ENCODE results near the gene RHNO1. TPM values are rescaled to one million over a fixed set of nuclear protein-coding genes. Genes with fewer than 3 reads are reported as not detected.

The RHNO1 gene
- total RNA-seq, 1 experiment from 2014 or later: 60.9 TPM

- peak overlapping the region; percentile 99 for H3K27ac ChIP-seq
- no peak for DNase-seq
- peak overlapping the region; percentile 97 for H3K4me3 ChIP-seq
- H3K9me3 ChIP-seq (replicated peaks): no peaks in the 10 kb centered on the region
- peaks cover 27% of the 10 kb centered on the region for H3K36me3 ChIP-seq
- peaks cover 6% of the 10 kb centered on the region for H3K4me1 ChIP-seq
- H3K27me3 ChIP-seq: no peaks in the 10 kb centered on the region
Observed at GRCh38 chr12:2877953-2878732, 1.1 kb downstream of the RHNO1 start.

GRCh38 chr12:2879853-2880252 is 2.8 kb downstream of the RHNO1 start:
- Histone ChIP-seq H3K27me3 (no peaks in the 10 kb centered on the region), H3K4me1 (peaks cover 6% of the 10 kb centered on the region), H3K4me3 (no peak overlapping the region), H3K27ac (no peak overlapping the region), H3K9me3 (replicated peaks) (no peaks in the 10 kb centered on the region), H3K36me3 (peaks cover 13% of the 10 kb centered on the region)
- no peak for DNase-seq

- Histone ChIP-seq H3K4me1 (peaks cover 6% of the 10 kb centered on the region), H3K27ac (no peak overlapping the region), H3K27me3 (no peaks in the 10 kb centered on the region), H3K36me3 (peaks cover 9% of the 10 kb centered on the region), H3K9me3 (replicated peaks) (no peaks in the 10 kb centered on the region), H3K4me3 (no peak overlapping the region)
- no peak for DNase-seq
Observed at GRCh38 chr12:2884810-2885209, 7.8 kb downstream of the RHNO1 start.

- Histone ChIP-seq H3K4me1 (peaks cover 10% of the 10 kb centered on the region), H3K27ac (no peak overlapping the region), H3K9me3 (replicated peaks) (no peaks in the 10 kb centered on the region), H3K4me3 (no peak overlapping the region), H3K27me3 (no peaks in the 10 kb centered on the region), H3K36me3 (peaks cover 8% of the 10 kb centered on the region)
- DNase-seq: no peak
Observed at GRCh38 chr12:2886768-2887450, 9.9 kb downstream of the RHNO1 start.

DNA sequence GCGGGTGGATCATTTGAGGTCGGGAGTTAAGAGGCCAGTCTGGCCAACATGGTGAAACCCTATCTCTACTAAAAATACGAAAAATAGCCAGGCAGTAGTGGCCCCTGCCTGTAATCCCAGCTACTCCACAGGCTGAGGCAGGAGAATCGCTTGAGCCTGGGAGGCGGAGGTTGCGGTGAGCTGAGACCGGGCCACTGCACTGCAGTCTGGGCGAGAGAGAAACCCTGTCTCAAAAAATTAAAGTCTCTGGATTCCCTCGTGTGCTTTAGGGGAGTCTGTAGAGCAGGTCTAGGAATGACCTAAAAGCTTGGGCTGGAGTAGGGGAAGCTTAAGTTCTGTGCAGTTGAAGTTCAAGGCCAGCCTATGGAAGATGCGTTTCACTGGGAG is 13.0 kb downstream of the RHNO1 start:
- DNase-seq: no peak
- H3K4me1 ChIP-seq: peaks cover 10% of the 10 kb centered on the region
- H3K36me3 ChIP-seq: peaks cover 8% of the 10 kb centered on the region
- H3K4me3 ChIP-seq: peak overlapping the region; percentile 77
- peak overlapping the region; percentile 79 for H3K27ac ChIP-seq
- H3K9me3 ChIP-seq (replicated peaks): no peaks in the 10 kb centered on the region
- no peaks in the 10 kb centered on the region for H3K27me3 ChIP-seq

DNA sequence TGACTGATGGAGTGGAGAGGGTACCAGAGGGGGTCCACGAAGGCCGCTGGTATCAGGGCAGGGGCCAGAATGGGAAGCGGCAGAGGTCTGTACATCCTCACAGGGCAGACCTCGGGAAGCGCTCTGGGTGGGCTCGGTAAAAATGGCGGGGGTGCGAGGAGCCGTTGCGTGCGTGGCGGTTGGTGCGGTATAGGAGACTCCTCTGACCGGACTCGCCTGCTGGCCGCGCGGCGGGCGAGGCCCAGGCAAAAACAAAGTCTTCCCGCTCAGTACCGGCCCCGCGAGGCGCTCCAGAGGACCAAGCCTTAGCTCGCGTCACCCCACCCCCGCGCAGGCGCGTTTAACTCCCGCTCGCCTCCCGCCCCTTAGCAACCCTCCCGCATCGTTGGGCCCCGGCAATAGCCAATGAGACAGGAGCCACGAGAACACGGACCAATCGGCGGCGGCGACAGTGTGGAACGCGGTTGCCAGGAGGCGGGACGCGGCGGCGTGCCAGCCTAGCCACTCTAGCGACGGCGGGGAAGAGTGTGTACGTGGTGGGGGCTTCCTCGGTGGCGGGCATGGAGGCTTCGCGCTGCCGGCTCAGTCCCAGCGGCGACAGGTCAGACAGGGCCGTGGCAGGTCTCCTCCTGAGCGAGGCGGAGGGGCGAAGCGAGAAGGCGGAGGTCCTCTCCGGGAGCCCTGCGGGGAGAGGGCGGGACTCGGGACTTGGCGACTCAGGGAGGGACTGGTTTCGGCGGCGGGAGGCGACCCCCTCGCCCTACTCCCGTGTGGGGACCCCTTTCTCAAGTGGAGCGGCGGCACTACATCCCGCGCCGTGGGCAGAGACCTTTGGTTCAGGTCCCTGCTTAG is 13.6 kb downstream of the RHNO1 start, which contains the start of gene TULP3:
Gene TULP3 (plus strand): TSS at position 504 of the 852 bp plus-strand sequence. CDS start 57 bp downstream, at position 561.
- Histone ChIP-seq H3K27me3 (no peaks in the 10 kb centered on the region), H3K27ac (peak within 1 kb of the TSS; percentile 79), H3K4me3 (peak within 1 kb of the TSS; percentile 77), H3K36me3 (peaks cover 6% of the 10 kb centered on the region), H3K4me1 (peaks cover 8% of the 10 kb centered on the region), H3K9me3 (replicated peaks) (no peaks in the 10 kb centered on the region)
- DNase-seq: peak; percentile 99

- Histone ChIP-seq H3K27ac (peak overlapping the region; percentile 79), H3K4me1 (peaks cover 5% of the 10 kb centered on the region; the same call in 1 of the 2 replicates), H3K27me3 (no peaks in the 10 kb centered on the region), H3K4me3 (peak overlapping the region; percentile 77), H3K9me3 (replicated peaks) (no peaks in the 10 kb centered on the region), H3K36me3 (0 out of 2 replicates have a peak, but pooled peaks cover 3% of the 10 kb centered on the region)
- peak; percentile 79 to 84 for DNase-seq
Observed at GRCh38 chr12:2891240-2892053, 14.4 kb downstream of the RHNO1 start.

- Histone ChIP-seq H3K27me3 (no peaks in the 10 kb centered on the region), H3K4me3 (peak overlapping the region; percentile 77), H3K9me3 (replicated peaks) (no peaks in the 10 kb centered on the region), H3K4me1 (peaks cover 5% of the 10 kb centered on the region; the same call in 1 of the 2 replicates), H3K27ac (no peak overlapping the region), H3K36me3 (peaks cover 6% of the 10 kb centered on the region; the same call in 1 of the 2 replicates)
- no peak for DNase-seq
Observed at GRCh38 chr12:2892246-2892645, 15.2 kb downstream of the RHNO1 start.

DNA sequence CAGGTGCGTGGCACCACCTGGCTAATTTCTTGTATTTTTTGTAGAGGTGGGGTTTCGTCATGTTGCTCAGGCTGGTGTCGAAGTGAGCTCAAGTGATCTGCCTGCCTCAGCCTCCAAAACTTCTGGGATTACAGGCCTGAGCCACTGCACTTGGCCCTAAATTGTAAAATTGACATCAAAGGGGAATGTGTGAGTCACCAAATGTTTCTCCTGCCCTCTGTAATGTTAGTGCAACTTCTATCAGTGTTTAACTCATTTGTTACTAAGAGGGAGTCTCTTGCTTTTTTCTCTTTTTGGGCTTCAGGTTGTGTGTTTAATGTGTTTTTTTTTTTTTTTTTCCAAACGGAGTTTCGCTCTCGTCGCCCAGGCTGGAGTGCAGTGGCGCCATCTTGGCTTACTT is 16.0 kb downstream of the RHNO1 start:
- Histone ChIP-seq H3K27me3 (no peaks in the 10 kb centered on the region), H3K4me1 (peaks cover 5% of the 10 kb centered on the region; the same call in 1 of the 2 replicates), H3K4me3 (no peak overlapping the region), H3K36me3 (peaks cover 6% of the 10 kb centered on the region; the same call in 1 of the 2 replicates), H3K9me3 (replicated peaks) (no peaks in the 10 kb centered on the region), H3K27ac (no peak overlapping the region)
- DNase-seq: no peak

DNA sequence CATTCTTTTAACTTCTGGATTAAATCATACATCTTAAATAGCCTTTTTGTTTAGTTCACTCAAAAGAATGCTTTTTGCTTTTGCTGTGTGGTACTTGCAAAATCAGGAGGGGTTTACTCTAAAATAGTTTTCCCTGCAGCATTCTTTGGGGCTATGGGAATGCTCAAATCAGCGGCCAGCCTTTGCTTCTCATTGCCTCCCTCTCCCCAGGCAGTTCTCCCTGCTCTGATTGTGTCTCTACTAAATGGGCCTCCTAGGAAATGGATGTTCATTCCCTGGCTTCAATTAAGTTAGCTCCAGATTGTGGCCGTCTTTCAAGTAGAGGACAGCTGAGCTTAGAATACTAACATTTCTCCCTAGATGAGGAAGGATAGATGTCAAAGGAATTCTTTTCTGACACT is 18.0 kb downstream of the RHNO1 start:
- Histone ChIP-seq H3K27ac (no peak overlapping the region), H3K9me3 (replicated peaks) (no peaks in the 10 kb centered on the region), H3K4me1 (peaks cover 2% of the 10 kb centered on the region; the same call in 1 of the 2 replicates), H3K27me3 (no peaks in the 10 kb centered on the region), H3K36me3 (peaks cover 10% of the 10 kb centered on the region; the same call in 1 of the 2 replicates), H3K4me3 (no peak overlapping the region)
- DNase-seq: no peak

- Histone ChIP-seq H3K9me3 (replicated peaks) (no peaks in the 10 kb centered on the region), H3K4me3 (no peak overlapping the region), H3K36me3 (peaks cover 10% of the 10 kb centered on the region; the same call in 1 of the 2 replicates), H3K4me1 (no peaks in the 10 kb centered on the region), H3K27ac (no peak overlapping the region), H3K27me3 (no peaks in the 10 kb centered on the region)
- no peak for DNase-seq
Observed at GRCh38 chr12:2895511-2895910, 18.5 kb downstream of the RHNO1 start.

- no peak overlapping the region for H3K4me3 ChIP-seq
- no peak overlapping the region for H3K27ac ChIP-seq
- no peak for DNase-seq
- H3K36me3 ChIP-seq: peaks cover 10% of the 10 kb centered on the region; the same call in 1 of the 2 replicates
- no peaks in the 10 kb centered on the region for H3K9me3 ChIP-seq (replicated peaks)
- H3K4me1 ChIP-seq: no peaks in the 10 kb centered on the region
- H3K27me3 ChIP-seq: no peaks in the 10 kb centered on the region
Observed at GRCh38 chr12:2897418-2897817, 20.4 kb downstream of the RHNO1 start.

DNA sequence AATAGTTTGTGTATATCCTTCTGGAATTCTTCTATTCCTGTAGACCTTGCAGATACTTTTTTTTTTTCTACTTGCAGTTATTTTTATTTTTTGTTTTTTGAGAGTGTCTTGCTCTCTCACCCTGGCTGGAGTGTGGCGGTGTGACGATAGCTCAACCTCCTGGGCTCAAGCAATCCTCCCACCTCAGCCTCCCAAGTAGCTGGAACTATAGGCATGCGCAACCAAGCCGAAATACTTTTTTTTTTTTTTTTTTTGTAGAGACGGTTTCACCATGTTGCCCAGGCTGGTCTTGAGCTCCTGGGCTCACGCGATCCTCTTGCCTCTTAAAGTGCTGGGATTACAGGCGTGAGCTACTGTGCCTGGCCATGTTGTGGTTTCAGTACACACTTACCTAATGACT is 23.6 kb downstream of the RHNO1 start:
- Histone ChIP-seq H3K36me3 (peaks cover 10% of the 10 kb centered on the region; the same call in 1 of the 2 replicates), H3K27ac (no peak overlapping the region), H3K4me1 (no peaks in the 10 kb centered on the region), H3K9me3 (replicated peaks) (no peaks in the 10 kb centered on the region), H3K27me3 (no peaks in the 10 kb centered on the region), H3K4me3 (no peak overlapping the region)
- DNase-seq: no peak
